Karpas-422 (cell line): ENCODE measurements around the gene HACD1. TPM values are rescaled to one million over a fixed set of nuclear protein-coding genes. Genes with fewer than 3 reads are reported as not detected.
"Not testable (repeated sequence)": the region's sequence is repeated elsewhere in the genome, so short reads cannot be mapped to it uniquely, and the experiment has no call there.

ENCODE experiments used
- DNase-seq: peaks from one replicate; pipeline ENCODE4 v3.0.0-alpha.2; 2015
- H2AFZ ChIP-seq: fragments of 200-600 bp; sonication (generic); 2 replicates; pipeline ENCODE4 v1.6.1; 2014; ENCODE audit warnings: antibody characterized with exemption, low read length, mixed read lengths
- H3K27ac ChIP-seq: fragments of 200-600 bp; sonication (generic); 2 replicates; pipeline ENCODE4 v1.5.1; 2014; ENCODE audit warnings: mild to moderate bottlenecking, low read length, moderate library complexity
- H3K27me3 ChIP-seq: fragments of 200-600 bp; sonication (generic); 2 replicates; pipeline ENCODE4 v1.6.1; 2014; ENCODE audit warnings: low read length, mixed read lengths
- H3K36me3 ChIP-seq: fragments of 200-600 bp; sonication (generic); 2 replicates; pipeline ENCODE4 v1.6.1; 2014; ENCODE audit warnings: low read length, mixed read lengths; ENCODE audit not compliant: insufficient read depth
- H3K4me1 ChIP-seq: fragments of 200-600 bp; sonication (generic); 2 replicates; pipeline ENCODE4 v1.6.1; 2014; ENCODE audit warnings: mild to moderate bottlenecking, low read length, mixed read lengths
- H3K4me2 ChIP-seq: fragments of 200-600 bp; sonication (generic); 2 replicates; pipeline ENCODE4 v1.6.1; 2014; ENCODE audit warnings: low read length, low read depth, mild to moderate bottlenecking; ENCODE audit not compliant: poor library complexity, severe bottlenecking
- H3K4me3 ChIP-seq: fragments of 200-600 bp; sonication (generic); 2 replicates; pipeline ENCODE4 v1.5.1; 2014; ENCODE audit warnings: mild to moderate bottlenecking, antibody characterized with exemption, low read length, mixed read lengths
- H3K79me2 ChIP-seq: fragments of 200-600 bp; sonication (generic); 2 replicates; pipeline ENCODE4 v1.6.1; 2014; ENCODE audit warnings: mild to moderate bottlenecking, low read length, mixed read lengths
- H3K9ac ChIP-seq: fragments of 200-600 bp; sonication (generic); 2 replicates; pipeline ENCODE4 v1.6.0; 2014; ENCODE audit warnings: low read length
- H3K9me2 ChIP-seq: fragments of 200-600 bp; sonication (generic), shearing (Covaris generic); replicated peaks from 2 replicates; pipeline ENCODE4 v1.6.0; 2014; ENCODE audit warnings: mild to moderate bottlenecking, low read length, moderate library complexity; ENCODE audit not compliant: insufficient read depth
- H3K9me3 ChIP-seq: fragments of 300-700, 200-600 bp; sonication (generic); 2 replicates; pipeline ENCODE4 v1.6.1; 2014; ENCODE audit warnings: low read length, mixed read lengths
- H4K20me1 ChIP-seq: fragments of 200-600 bp; sonication (generic); 2 replicates; pipeline ENCODE4 v1.6.1; 2014; ENCODE audit warnings: mild to moderate bottlenecking, antibody characterized with exemption, low read length, low read depth; ENCODE audit not compliant: insufficient read depth
- total RNA-seq: library from RNA; depleted of rRNA; stranded (reverse); fragments of >200 nt; shearing (Covaris generic); gene quantifications from 2 replicates; pipeline ENCODE4 v1.2.3, GENCODE V29; 2014; ENCODE audit warnings: low replicate concordance

The HACD1 gene
- total RNA-seq, 1 experiment from 2014 or later: not detected

- Histone ChIP-seq H3K4me2 (no peak overlapping the region), H3K27me3 (no peaks in the 10 kb centered on the region), H3K9ac (no peak overlapping the region), H3K9me2 (no peaks in the 10 kb centered on the region), H4K20me1 (no peaks in the 10 kb centered on the region), H2AFZ (no peak overlapping the region), H3K9me3 (no peaks in the 10 kb centered on the region), H3K4me1 (peaks cover 8% of the 10 kb centered on the region), H3K36me3 (no peaks in the 10 kb centered on the region), H3K79me2 (peaks cover 7% of the 10 kb centered on the region), H3K4me3 (no peak overlapping the region), H3K27ac (no peak overlapping the region)
- DNase-seq: no peak
Observed at GRCh38 chr10:17637869-17638268, 20.7 kb upstream of the HACD1 start.

GRCh38 chr10:17633353-17633752 is 16.2 kb upstream of the HACD1 start:
- no peaks in the 10 kb centered on the region for H3K9me3 ChIP-seq
- H3K4me3 ChIP-seq: no peak overlapping the region
- H3K27me3 ChIP-seq: no peaks in the 10 kb centered on the region
- no peak overlapping the region for H2AFZ ChIP-seq
- no peaks in the 10 kb centered on the region for H3K79me2 ChIP-seq
- H3K4me1 ChIP-seq: no peaks in the 10 kb centered on the region
- H3K4me2 ChIP-seq: no peak overlapping the region
- no peak overlapping the region for H3K27ac ChIP-seq
- H3K36me3 ChIP-seq: no peaks in the 10 kb centered on the region
- DNase-seq: no peak
- H3K9me2 ChIP-seq: no peaks in the 10 kb centered on the region
- no peaks in the 10 kb centered on the region for H4K20me1 ChIP-seq
- no peak overlapping the region for H3K9ac ChIP-seq

- not testable (repeated sequence) for H3K4me3 ChIP-seq, H2AFZ ChIP-seq, H4K20me1 ChIP-seq, H3K9me3 ChIP-seq, H3K79me2 ChIP-seq, H3K27me3 ChIP-seq, H3K9ac ChIP-seq, H3K9me2 ChIP-seq, H3K27ac ChIP-seq, H3K4me1 ChIP-seq, DNase-seq, H3K36me3 ChIP-seq, H3K4me2 ChIP-seq
Observed at GRCh38 chr10:17632590-17632989, 15.4 kb upstream of the HACD1 start.

GRCh38 chr10:17626656-17627055 is 9.5 kb upstream of the HACD1 start:
- Histone ChIP-seq H3K9me3 (no peaks in the 10 kb centered on the region), H3K9ac (no peak overlapping the region), H4K20me1 (no peaks in the 10 kb centered on the region), H3K4me2 (no peak overlapping the region), H2AFZ (no peak overlapping the region), H3K36me3 (no peaks in the 10 kb centered on the region), H3K79me2 (no peaks in the 10 kb centered on the region), H3K27ac (no peak overlapping the region), H3K9me2 (no peaks in the 10 kb centered on the region), H3K4me1 (peaks cover 2% of the 10 kb centered on the region), H3K4me3 (no peak overlapping the region), H3K27me3 (no peaks in the 10 kb centered on the region)
- DNase-seq: no peak

- H4K20me1 ChIP-seq: no peaks in the 10 kb centered on the region
- peaks cover 2% of the 10 kb centered on the region for H3K4me1 ChIP-seq
- no peak for DNase-seq
- H3K79me2 ChIP-seq: no peaks in the 10 kb centered on the region
- H3K9ac ChIP-seq: no peak overlapping the region
- no peak overlapping the region for H3K27ac ChIP-seq
- H3K4me2 ChIP-seq: no peak overlapping the region
- no peak overlapping the region for H3K4me3 ChIP-seq
- H3K9me3 ChIP-seq: no peaks in the 10 kb centered on the region
- no peaks in the 10 kb centered on the region for H3K36me3 ChIP-seq
- no peaks in the 10 kb centered on the region for H3K27me3 ChIP-seq
- no peaks in the 10 kb centered on the region for H3K9me2 ChIP-seq
- H2AFZ ChIP-seq: no peak overlapping the region
Observed at GRCh38 chr10:17624996-17625395, 7.8 kb upstream of the HACD1 start.

GRCh38 chr10:17622061-17622460 is 4.9 kb upstream of the HACD1 start:
- Histone ChIP-seq H3K79me2 (no peaks in the 10 kb centered on the region), H3K27me3 (no peaks in the 10 kb centered on the region), H2AFZ (no peak overlapping the region), H3K4me3 (no peak overlapping the region), H3K36me3 (no peaks in the 10 kb centered on the region), H3K4me2 (no peak overlapping the region), H3K4me1 (peaks cover 2% of the 10 kb centered on the region), H3K9ac (no peak overlapping the region), H4K20me1 (no peaks in the 10 kb centered on the region), H3K9me3 (no peaks in the 10 kb centered on the region), H3K27ac (no peak overlapping the region), H3K9me2 (no peaks in the 10 kb centered on the region)
- DNase-seq: no peak

- H3K9ac ChIP-seq: no peak overlapping the region
Observed at GRCh38 chr10:17616403-17617030, 657 bp downstream of the HACD1 start.

GRCh38 chr10:17609523-17610079 is 7.6 kb downstream of the HACD1 start:
- Histone ChIP-seq H3K79me2 (no peaks in the 10 kb centered on the region), H2AFZ (no peak overlapping the region), H3K9ac (no peak overlapping the region), H3K27me3 (no peaks in the 10 kb centered on the region), H3K9me3 (no peaks in the 10 kb centered on the region), H3K4me3 (no peak overlapping the region), H3K9me2 (no peaks in the 10 kb centered on the region), H3K4me1 (no peaks in the 10 kb centered on the region), H3K4me2 (no peak overlapping the region), H4K20me1 (no peaks in the 10 kb centered on the region), H3K27ac (no peak overlapping the region), H3K36me3 (no peaks in the 10 kb centered on the region)
- no peak for DNase-seq

More at GRCh38 chr10:17616403-17617030, 657 bp downstream of the HACD1 start:
- Histone ChIP-seq H3K36me3 (no peaks in the 10 kb centered on the region), H3K4me1 (no peaks in the 10 kb centered on the region), H4K20me1 (no peaks in the 10 kb centered on the region), H3K27ac (no peak overlapping the region), H3K4me3 (no peak overlapping the region), H3K4me2 (no peak overlapping the region), H2AFZ (no peak overlapping the region), H3K27me3 (no peaks in the 10 kb centered on the region), H3K9me2 (no peaks in the 10 kb centered on the region), H3K9me3 (no peaks in the 10 kb centered on the region), H3K79me2 (no peaks in the 10 kb centered on the region)
- DNase-seq: no peak
